Measurements from ENCODE around the gene MEF2D.

The MEF2D gene

GRCh38 chr1:156440654-156441437 is 59.7 kb downstream of the MEF2D start:
- DNase-seq (ENCODE audit: low spot score) = no peak

- no peak for DNase-seq (ENCODE audit: low spot score)
Observed at GRCh38 chr1:156439777-156440183, 60.8 kb downstream of the MEF2D start.

GRCh38 chr1:156439036-156439776 is 61.4 kb downstream of the MEF2D start:
- DNase-seq (ENCODE audit: low spot score) = no peak

- DNase-seq (ENCODE audit: low spot score) = no peak
Observed at GRCh38 chr1:156438278-156438987, 62.1 kb downstream of the MEF2D start.

GRCh38 chr1:156437037-156437867 is 63.3 kb downstream of the MEF2D start:
- DNase-seq (ENCODE audit: low spot score) = no peak

GRCh38 chr1:156436141-156437036 is 64.2 kb downstream of the MEF2D start:
- DNase-seq (ENCODE audit: low spot score) = no peak

GRCh38 chr1:156435545-156436140 is 64.9 kb downstream of the MEF2D start:
- DNase-seq (ENCODE audit: low spot score) = no peak

GRCh38 chr1:156434989-156435544 is 65.5 kb downstream of the MEF2D start:
- no peak for DNase-seq (ENCODE audit: low spot score)

- DNase-seq (ENCODE audit: low spot score) = no peak
Observed at GRCh38 chr1:156433602-156434001, 67.0 kb downstream of the MEF2D start.

GRCh38 chr1:156433032-156433431 is 67.5 kb downstream of the MEF2D start:
- no peak for DNase-seq (ENCODE audit: low spot score)

GRCh38 chr1:156432669-156433018 is 67.9 kb downstream of the MEF2D start:
- no peak for DNase-seq (ENCODE audit: low spot score)

GRCh38 chr1:156431769-156432668 is 68.6 kb downstream of the MEF2D start:
- DNase-seq (ENCODE audit: low spot score) = no peak

- DNase-seq (ENCODE audit: low spot score) = no peak
Observed at GRCh38 chr1:156431366-156431765, 69.2 kb downstream of the MEF2D start.

- no peak for DNase-seq (ENCODE audit: low spot score)
Observed at GRCh38 chr1:156430866-156431265, 69.7 kb downstream of the MEF2D start.

GRCh38 chr1:156430303-156430702 is 70.3 kb downstream of the MEF2D start:
- no peak for DNase-seq (ENCODE audit: low spot score)

- DNase-seq (ENCODE audit: low spot score) = no peak
Observed at GRCh38 chr1:156429313-156430060, 71.1 kb downstream of the MEF2D start.

- DNase-seq (ENCODE audit: low spot score) = no peak
Observed at GRCh38 chr1:156428746-156429288, 71.8 kb downstream of the MEF2D start.

- no peak for DNase-seq (ENCODE audit: low spot score)
Observed at GRCh38 chr1:156427957-156428356, 72.6 kb downstream of the MEF2D start.
